GM21526 (cell line): ENCODE data around the gene CDH2.

Source experiments
- ATAC-seq: cut with Tn5 transposase; IDR thresholded peaks from one replicate; pipeline ENCODE4 v1.9.1; 2021; ENCODE audit warnings: moderate library complexity; ENCODE audit not compliant: unreplicated experiment, low FRiP score

The CDH2 gene

DNA sequence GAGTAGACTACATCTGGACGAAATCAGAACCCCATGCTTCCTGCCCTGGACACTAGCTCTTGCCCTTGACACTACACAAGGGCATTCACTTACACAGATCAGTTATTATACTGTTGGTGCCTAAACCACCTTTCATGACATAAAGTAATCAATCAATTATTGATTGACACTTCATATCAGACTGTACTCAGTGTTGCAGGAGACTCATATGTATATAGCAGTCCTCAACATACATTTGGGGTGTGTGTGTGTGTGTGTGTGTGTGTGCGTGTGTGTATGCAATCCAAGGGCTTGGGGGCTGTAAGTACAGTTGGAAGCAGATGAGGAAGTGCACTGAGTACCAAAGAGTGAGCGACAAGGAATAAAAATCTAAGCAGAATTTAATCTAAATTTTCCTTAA lies 5.1 kb downstream of the CDH2 start:
- ATAC-seq: no peak

GRCh38 chr18:28168725-28169124 lies 8.2 kb downstream of the CDH2 start:
- no peak for ATAC-seq

DNA sequence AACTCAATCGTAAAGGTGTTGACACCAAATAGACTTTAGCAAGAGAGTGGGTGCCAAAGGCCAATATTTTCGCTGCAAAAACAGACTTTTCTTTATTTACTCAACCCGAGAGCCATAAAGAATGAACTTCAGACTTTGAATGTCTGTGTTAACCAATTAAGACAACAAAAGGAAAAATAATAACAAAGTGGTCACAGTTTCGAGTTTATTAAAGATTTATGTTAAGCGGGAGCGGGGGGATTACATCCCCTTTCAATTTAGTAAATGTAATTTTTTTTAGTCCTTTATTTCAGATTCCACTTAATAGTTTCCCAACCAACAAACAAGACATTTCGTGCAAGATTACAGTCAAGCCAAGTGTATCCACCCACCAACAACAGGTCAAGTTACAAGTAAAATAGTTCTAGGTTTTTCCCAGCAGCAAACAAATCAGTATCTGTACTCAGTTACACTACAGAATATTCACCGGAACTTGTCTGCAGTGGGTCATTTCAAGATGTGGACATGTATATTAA lies 9.0 kb downstream of the CDH2 start:
- no peak for ATAC-seq

DNA sequence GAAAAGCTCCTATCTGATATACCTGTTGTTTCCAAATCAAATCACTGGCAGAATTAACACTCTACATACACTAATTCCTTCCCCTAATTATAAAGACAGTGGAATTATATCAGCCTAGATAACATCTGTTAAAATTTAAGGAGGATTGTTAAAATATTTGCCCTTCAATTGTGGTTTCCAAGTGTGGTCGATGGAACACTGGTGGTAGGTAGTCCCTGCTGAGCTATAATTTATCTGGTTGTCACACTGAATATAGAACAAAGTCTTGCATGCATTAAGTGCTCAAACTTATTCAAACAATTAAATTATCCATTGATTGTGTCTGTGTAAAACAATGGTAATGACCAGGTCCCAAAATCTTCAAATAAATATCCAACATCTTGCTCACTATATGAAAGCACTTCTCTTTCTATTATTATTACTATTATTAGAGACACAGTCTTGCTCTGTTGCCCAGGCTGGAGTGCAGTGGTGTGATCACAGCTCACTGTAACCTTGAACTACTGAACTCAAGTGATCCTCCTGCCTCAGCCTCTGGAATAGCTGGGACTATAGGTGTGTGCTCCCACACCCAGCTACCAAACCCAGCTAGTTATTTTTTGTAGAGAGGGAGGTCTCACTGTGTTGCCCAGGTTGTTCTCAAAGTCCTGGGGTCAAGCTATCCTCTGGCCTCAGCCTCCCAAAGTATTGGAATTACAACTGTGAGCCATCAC lies 12.0 kb downstream of the CDH2 start:
- no peak for ATAC-seq

DNA sequence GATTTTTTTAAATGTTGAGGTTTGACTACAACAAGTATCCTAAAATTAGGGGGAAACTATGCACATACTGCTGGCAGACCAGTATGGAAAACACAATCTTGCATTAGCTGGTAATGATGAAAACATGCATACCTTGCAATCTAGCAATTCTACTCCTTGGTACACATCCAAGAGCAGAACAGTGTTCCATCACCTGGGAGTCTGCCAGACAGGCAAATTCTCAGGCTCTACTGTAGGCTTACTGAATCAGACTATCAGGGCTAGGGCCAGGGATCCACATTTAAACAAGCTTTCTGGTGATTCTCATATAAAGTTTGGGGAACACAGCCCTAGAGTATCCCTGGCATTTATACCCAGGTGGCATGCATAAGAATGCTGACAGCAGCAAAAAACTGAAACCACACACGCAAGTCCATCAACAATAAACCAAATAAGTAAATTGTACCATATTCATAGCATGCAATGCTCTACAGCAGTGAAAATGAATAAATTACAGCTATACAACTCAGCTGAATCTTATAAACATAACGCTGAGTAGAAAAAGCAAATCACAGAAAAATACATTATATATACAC lies 13.6 kb downstream of the CDH2 start:
- no peak for ATAC-seq

DNA sequence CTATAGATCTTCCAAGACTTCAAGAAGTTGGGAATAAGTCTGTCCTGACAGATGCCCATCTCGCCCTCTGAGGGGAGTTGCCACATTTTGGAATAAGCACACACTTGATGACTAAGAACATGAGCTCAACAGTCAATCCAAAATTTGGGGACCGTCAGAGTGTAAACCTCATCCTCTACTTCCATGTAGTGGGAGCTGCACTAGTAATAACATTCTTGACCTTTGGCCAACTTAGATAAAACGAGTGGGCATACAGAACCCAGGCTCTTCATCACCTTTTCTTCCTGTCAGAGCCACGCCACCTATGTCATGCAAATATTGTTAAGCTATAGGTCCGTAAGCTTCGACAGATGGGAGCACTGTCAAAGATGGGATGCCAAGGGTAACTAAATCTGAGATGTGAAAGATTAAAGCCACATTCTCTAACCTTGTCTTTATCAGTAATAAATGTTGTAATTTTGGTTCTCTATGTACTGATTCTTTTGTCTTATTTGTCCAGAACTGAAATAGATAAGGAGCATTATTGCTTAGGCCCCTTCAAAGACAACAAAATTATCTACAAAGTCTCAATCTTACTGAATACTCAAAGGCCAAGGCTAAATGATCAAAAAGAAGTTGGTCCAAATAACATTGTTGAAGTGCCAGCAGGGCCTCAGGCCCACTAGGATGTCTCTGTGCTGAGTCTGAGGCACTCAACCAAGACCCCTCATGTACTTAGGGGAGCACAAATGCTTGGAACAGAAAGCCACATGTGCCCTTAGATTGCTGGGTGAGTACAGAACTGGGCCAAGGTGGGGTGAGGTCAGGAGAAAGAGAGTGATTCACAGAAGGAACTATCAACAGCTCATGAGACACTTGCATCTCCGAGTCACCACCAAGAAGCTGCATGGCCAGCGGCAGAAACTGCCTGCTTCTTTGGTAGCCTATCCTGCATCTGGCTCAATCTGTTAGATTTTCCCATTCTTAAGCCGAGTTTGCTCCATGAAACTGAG lies 15.0 kb downstream of the CDH2 start:
- ATAC-seq: no peak

- ATAC-seq: no peak
These were observed 17.9 kb downstream of the CDH2 start for GRCh38 chr18:28159055-28159454.

DNA sequence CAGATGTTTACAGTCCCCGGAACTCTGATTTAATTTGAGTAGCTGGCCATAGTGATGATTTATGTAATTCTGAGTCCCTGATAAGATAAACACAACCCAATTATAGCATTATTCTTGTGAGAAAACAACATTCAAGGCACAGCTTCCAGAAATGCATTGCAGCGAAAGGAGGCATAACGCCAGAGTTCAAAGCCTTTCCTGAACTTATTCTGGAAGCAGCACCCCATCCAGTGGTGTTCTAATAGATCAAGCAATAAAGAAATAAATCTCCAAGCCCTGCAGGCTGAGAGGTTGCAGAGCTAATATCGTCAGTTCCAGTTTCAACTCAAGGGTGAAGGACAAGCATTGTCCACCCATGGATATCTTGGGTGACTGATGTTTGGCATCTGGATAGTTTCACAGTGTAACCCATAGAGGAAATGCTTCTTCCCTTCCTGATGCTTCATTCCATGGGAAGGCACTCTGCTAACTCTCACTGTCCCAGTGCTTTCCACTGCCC lies 18.8 kb downstream of the CDH2 start:
- ATAC-seq: no peak

- ATAC-seq: no peak
These were observed 23.4 kb downstream of the CDH2 start for GRCh38 chr18:28153485-28154065.

DNA sequence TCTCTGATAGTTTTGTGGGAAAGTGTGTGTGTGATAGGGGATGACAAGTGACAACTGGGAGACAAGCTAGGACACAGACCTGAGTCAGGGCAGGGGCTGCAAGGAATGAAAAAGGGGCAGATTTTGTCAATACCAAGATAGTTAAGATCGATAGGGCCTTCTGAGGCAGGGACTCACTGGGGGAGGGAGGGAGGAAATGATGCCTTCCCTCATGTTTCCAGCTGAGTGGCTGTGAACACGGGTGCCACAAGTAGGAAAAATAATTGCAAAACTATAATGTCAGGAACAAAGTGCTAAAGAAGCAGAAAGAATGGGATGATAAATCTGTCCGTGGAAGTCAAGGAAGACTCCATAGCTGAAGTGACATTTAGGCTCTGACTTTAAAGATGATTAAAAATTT lies 24.2 kb downstream of the CDH2 start:
- ATAC-seq: no peak

- ATAC-seq: no peak
These were observed 24.6 kb downstream of the CDH2 start for GRCh38 chr18:28152354-28152753.

- no peak for ATAC-seq
These were observed 25.5 kb downstream of the CDH2 start for GRCh38 chr18:28151434-28151833.

DNA sequence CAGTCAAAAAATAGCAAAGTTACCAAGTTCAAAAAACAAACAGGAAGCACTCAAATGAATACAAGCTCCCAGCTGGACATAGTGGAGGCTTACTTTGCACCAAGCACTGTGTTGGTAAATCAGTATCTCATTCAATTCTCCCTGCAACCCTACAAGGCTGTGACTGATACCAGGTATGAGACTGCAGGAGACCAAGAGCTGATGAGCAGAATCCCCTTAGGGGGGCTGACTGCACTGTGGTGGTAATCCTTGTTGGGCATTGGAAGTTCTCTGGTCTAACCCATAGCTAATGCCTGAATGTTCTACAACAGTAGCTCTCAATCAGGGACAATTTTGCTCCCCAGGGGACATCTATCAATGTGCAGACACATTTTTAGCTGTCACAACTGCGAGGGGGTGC lies 26.0 kb downstream of the CDH2 start:
- no peak for ATAC-seq

DNA sequence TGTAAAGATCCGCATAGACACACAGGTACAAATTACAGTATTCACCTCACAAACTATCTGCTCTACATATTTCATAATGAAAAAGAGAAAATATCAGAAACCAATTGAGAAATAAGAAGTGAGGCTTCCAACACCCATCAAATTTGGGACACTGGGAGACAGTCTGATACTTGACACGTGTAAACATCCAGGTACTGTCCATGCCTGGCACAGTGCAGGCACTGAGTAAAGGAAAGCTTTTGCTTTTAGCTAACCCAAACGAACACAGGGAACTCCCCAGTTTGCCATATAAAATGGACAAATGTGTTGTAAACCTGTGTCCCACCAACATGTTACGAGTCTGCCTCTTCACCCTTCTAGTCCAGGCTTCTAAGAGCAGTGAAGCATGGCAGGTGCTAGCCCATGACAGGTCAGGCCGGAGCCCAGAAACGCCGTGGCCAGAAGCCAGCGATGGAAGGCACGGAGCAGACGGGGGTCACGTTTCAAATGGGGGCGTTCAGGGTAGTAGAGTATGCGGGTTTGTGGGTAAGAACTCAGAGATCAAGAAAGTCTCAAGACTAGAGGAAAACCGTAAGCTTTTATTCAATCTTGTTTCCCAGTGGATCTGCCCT lies 27.0 kb downstream of the CDH2 start:
- ATAC-seq: no peak

DNA sequence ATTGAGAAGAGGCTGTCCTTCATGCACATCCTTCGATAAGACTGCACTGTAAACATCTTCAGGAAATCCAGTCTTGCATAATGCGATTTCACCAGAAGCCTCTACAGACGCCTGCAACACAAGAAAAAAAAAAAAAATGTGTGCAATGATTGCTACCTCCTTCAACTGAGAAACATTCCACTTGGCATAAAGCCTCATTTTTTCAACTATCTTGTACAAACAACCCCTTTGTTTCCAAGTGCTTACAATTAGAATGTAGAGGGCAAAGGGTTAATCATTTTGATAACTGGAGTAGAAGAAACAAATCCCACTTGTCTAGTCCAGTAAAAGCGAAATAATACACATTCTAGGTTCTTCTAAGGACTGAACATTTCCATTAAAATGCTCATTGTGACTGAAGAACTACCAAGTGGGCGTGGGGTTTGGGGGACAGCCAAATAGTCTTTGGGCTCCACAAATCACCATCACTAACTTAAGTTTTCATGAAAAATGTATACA lies 29.2 kb downstream of the CDH2 start:
- ATAC-seq: no peak

DNA sequence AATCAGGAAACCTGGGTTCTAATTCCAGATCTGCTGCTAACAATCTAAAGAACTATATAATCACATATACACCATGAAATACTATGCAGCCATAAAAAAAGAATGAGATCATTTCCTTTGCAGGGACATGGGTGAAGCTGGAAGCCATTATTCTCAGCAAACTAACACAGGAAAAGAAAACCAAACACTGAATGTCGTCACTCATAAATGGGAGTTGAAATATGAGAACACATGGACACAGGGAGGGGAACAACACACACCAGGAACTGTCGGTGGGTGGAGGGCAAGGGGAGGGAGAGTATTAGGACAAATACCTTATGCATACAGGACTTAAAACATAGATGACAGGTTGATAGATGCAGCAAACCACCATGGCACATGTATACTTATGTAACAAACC lies 33.2 kb downstream of the CDH2 start:
- ATAC-seq: no peak

- no peak for ATAC-seq
These were observed 38.1 kb downstream of the CDH2 start for GRCh38 chr18:28138816-28139215.

DNA sequence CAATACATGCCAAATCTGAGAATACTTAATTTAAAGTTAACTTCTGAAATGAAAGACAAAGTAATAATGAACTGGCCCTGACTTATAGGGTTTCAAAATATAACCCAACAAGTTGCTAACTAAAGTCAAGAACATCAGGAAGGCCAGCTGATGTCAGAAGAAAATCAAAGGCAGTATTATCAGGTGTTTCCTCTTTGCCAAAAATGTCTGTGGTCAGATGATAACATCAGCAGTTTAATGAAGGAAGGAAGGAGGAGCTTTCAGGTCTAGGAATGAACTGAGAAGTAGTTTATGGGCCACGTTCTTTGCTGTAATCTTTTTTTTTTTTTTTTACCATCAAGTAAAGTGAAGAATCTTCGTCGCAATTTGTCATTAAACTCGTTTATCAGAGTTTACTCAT lies 40.9 kb downstream of the CDH2 start:
- ATAC-seq: no peak

GRCh38 chr18:28134774-28135173 lies 42.2 kb downstream of the CDH2 start:
- ATAC-seq: no peak

GRCh38 chr18:28132084-28132483 lies 44.8 kb downstream of the CDH2 start:
- ATAC-seq: no peak
